DMS114 treated with DMSO at 0.1 percent for 48 hours (cell line): ENCODE data around the gene SBK1.
"Not testable (repeated sequence)": the region's sequence is repeated elsewhere in the genome, so short reads cannot be mapped to it uniquely, and the experiment has no call there.

Experiments used
- DNase-seq: peaks from one replicate; lab custom pipeline; 2025; ENCODE audit not compliant: unreplicated experiment; lab: John Stamatoyannopoulos, UW

The SBK1 gene

DNA sequence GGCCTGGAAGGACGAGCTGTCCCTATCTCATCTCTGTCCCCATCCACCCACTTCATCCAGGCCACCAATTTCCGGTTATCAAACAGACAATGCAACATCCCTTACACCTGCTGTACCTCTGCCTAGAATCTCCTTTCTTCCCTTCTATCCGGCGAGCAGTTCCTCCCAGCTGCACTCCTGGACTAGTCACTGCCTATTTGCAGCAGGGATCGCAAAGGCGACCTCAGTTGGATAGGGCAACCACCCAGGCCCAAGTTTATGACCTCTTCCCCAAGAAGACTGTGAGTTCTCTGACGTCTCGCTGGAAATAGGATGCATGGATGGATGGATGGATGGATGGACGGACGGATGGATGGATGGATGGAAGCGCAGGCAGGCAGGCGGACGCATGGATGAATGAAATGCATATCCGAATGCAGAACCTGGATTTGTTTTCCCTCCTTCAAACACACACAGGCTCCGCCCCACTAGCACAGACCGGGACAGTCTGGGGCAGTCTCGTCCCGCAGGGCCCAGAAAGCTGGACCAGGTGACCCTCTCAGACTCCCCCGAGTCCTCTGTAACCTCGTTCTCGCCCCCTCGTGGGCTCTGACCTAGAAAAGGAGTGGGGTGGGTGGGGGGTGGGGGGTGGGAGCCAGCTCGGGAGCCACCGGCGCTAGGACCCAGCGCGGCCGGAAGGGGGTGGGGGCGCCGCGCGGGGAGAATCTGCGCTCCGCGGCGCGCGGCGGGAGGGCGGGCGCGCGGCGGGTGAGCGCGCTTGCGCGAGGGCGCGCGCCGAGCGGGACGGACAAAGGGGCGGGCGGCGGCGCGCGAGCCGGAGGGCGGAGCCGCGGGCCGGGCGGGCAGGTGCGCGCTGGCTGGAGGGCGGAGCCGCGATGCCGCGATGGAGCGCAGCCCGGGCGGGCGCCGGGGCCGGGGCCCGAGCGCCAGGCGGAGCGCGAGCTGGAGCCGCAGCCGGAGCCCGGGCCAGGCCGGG lies at the start of gene SBK1:
TSS of gene SBK1 (plus strand) at position 875 of the 976 bp plus-strand sequence. CDS start 24,867 bp downstream, outside the sequence.
- DNase-seq = peak; percentile 52

GRCh38 chr16:28249483-28249882 lies 42.8 kb upstream of the SBK1 start:
- DNase-seq = not testable (repeated sequence)

GRCh38 chr16:28250999-28251398 lies 41.3 kb upstream of the SBK1 start:
- DNase-seq = no peak

GRCh38 chr16:28254158-28254557 lies 38.2 kb upstream of the SBK1 start:
- DNase-seq = no peak

DNA sequence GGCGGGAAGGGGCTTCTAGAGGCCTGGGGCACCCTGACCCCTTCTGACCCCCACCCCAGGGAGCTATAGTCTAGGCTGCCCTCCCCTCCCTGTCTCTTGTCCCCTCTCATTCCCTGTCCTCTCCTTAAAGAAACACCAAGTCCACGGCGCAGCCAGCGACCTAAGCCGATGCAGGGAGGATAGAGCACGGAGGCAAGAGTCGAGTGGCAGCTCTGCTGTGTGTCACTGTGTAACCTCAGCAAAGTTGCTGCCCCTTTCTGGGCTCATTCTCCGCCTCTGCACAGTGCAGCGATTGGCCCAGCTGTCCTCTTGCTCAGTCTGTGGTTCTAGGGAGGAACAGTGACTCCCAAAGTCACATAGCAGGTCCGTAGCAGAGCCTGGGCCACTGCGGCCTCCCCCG lies 36.5 kb upstream of the SBK1 start:
- no peak for DNase-seq

DNA sequence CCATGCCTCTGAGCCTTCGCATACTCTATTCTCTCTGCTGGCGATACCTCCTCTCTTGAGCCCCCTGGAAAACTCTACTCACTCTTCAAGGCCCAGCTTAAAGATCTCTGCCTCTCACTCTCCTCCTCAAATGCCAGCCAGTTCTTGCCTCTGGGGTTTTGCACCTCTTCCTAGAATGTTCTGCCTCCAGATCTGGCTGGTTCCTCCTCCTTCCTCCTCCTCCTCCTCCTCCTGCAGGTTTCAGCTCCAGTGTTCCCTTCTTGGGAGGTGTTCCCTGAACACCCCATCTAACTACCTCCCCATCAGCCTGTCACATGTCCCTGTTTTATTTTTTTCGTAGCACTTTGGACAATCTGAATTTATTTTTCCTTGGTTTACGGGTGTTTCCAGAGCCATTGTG lies 35.1 kb upstream of the SBK1 start:
- DNase-seq = no peak

GRCh38 chr16:28258567-28258966 lies 33.8 kb upstream of the SBK1 start:
- DNase-seq = no peak

DNA sequence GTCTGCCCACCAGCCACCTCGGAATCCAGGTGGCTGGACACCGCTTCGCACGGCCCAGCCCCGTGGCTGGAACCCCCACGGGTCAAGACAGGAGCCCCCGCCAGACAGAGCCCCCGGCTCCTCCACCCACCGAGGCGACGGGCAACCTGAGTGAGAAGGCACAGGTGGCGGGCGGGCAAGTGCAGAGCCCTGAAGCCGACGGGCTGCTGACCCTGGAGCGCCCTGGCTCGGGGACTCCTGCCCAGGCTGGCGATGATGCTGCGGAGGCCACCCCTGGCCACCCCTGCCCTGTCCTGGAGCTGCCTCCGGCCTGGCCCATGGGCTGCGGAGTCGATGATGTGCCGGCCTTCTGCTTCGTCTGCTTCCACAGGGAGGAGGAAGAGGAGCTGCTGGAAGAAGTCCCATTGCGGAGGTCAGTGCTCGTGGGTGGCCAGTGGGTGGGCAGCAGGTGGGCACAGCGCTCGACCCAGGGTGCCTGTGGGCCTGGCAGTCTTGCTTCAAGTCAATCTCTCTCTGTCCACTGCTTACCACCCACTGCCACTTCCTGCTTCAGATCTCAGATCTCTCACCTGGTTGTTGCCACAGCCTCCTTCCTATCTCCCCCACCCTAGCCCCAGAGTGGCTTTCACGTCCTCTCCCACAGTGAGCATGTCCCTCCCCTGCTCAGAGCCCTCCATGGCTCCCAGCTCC lies 33.1 kb upstream of the SBK1 start:
- DNase-seq = no peak

- no peak for DNase-seq
Measured at GRCh38 chr16:28259781-28260150, 32.6 kb upstream of the SBK1 start.

DNA sequence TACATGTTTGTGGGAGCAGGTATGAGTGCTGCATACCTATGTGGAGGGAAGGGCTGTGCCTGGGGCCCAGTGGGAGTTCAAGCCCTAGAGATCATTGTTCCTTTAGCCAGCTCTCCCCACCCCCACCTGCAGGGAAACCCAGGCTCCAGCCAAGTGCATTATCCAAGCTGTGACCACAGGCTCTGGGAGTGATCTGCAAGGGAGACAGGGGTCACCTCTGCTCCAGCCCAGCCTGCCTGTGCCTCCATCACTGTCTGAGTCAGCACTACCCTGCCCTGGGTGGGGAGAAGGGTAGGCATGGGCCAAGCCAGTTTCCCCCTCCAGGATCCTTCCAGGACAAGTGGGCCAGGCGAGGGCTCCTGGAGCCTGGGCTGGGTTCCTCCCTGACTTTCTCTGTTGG lies 32.1 kb upstream of the SBK1 start:
- DNase-seq = no peak

- DNase-seq = no peak
Measured at GRCh38 chr16:28261942-28262341, 30.4 kb upstream of the SBK1 start.

- no peak for DNase-seq
Measured at GRCh38 chr16:28263305-28263704, 29.0 kb upstream of the SBK1 start.

GRCh38 chr16:28264656-28265055 lies 27.7 kb upstream of the SBK1 start:
- DNase-seq = no peak

GRCh38 chr16:28265822-28266221 lies 26.5 kb upstream of the SBK1 start:
- no peak for DNase-seq

DNA sequence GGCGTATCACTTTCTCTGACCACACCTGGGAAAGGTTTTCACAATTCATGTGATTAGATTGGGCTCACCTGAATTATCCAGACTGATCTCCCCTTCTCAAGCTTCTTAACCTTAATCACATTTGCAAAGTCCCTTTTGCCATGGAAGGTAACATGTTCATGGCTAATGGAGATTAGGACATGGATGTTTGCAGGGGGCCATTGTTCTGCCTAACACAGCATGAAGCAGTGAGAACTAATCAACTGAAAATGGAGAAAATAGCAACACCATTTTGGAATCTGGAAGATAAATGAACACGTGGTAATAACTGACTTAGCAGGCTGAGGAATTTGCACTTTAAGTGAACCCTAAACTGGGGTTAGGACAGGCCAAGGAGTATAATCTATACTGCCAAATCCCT lies 25.0 kb upstream of the SBK1 start:
- no peak for DNase-seq

- no peak for DNase-seq
Measured at GRCh38 chr16:28273511-28273910, 18.8 kb upstream of the SBK1 start.

GRCh38 chr16:28274676-28275075 lies 17.6 kb upstream of the SBK1 start:
- no peak for DNase-seq

DNA sequence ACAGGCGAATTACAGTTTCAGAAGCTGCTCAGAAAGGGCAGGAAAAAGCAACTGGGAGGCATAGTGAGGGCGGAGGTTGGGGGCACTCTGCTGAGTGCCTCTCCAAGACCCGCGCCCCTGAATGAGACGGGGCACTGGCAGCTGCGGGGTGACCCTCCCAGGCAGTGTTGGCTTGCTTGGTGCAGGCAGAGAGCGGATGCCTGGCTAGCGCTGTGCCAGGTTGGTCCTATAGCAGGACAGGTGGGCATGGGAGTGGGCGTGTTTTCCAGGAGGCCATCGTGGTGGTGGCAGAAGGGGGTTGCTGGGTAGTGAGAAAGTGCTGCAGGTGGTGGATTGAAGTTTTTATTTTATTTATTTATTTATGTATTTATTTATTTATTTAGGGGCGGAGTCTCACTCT lies 16.0 kb upstream of the SBK1 start:
- DNase-seq = no peak

DNA sequence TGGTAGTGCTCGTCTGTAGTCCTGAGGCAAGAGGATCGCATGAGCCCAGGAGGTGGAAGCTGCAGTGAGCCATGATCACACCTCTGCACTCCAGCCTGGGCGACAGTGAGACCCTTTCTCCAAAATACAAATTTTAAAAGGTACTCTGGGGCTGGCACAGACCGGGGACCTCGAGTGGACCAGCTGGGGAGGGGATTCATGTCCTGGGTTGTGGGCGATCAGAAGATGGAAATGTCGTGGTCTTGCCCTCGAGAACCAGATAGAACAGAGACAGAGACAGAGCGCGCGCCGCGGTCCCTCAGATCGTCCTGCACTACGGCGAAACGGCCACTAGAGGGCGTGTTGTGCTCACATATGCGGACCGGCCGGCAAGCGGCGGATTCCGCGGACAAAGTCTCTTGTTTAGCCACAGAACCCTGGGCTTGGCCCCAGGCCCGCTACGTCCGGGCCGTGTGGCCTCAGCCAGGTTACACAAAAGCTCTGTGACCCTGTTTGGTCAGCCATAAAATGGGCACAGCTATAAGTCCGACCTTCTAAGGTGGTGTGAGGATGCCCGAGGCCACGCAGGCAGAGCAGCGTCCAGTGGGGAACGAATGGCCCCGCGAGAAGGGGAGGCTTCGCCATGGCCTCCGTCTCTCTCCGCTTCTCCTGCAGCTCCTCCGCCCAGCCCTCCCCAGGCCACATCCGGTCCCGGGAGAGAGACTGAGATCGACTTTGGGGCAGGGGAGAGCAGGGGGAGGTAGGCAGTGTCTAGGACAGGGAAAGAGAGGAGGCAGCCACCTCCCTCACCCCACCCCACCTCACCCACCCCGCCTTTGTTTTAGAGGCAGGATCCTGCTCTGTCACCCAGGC lies 14.6 kb upstream of the SBK1 start:
- peak; percentile 62 for DNase-seq

DNA sequence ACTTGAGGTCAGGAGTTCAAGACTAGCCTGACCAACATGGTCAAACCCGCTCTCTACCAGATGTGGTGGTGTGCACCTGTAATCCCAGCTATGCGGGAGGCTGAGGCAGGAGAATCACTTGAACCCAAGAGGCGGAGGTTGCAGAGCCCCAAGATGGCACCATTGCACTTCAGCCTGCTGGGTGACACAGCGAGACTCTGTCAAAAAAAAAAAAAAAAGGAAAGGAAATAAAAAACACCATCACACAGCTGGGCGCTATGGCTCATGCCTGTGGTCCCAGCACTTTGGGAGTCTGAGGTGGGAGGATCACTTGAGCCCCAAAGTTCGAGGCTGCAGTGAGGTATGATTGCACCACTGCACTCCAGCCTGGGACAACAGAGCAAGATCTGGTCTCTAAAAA lies 13.3 kb upstream of the SBK1 start:
- no peak for DNase-seq
